ENCODE data around the gene CPNE2. TPM values are rescaled to one million over a fixed set of nuclear protein-coding genes. Genes with fewer than 3 reads are reported as not detected.
"Not testable (repeated sequence)": the region's sequence is repeated elsewhere in the genome, so short reads cannot be mapped to it uniquely, and the experiment has no call there.

CPNE2 gene
- total RNA-seq, 1 donor from 2014 or later = 6.4 TPM

GRCh38 chr16:57061084-57061905 lies 31.1 kb upstream of the CPNE2 start:
- peak overlapping the region; percentile 35 for H3K27ac Mint-ChIP-seq
- no peaks in the 10 kb centered on the region for H3K27me3 Mint-ChIP-seq
- H3K9me3 Mint-ChIP-seq = no peaks in the 10 kb centered on the region
- H3K4me3 Mint-ChIP-seq = no peak overlapping the region
- H3K36me3 Mint-ChIP-seq (ENCODE audit: low read depth) = peaks cover 40% of the 10 kb centered on the region
- intact Hi-C loops (cut with micrococcal nuclease) = no loop called here
- H3K4me1 Mint-ChIP-seq = peaks cover 6% of the 10 kb centered on the region
- DNase-seq = no peak

DNA sequence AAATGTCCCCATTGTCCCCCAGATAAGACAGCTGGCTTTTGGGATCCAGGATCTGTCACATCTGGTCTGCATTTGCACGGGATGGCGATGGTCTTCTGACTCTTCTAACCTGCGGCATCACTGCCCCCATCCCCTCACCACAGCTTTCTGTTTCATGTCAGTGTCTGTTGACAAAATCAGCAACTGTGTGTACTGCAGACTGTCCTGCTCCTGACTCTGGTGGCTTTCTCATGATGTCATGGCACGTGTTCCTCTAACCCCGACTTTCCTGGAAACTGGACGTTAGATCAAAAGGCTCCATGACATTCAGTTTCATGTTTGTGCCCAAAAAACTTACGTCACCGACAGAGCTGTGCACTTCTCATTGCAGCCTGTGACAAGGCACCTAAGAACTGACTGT lies 30.1 kb upstream of the CPNE2 start:
- Mint-ChIP-seq H3K36me3 (ENCODE audit: low read depth) (peaks cover 47% of the 10 kb centered on the region), H3K9me3 (no peaks in the 10 kb centered on the region), H3K4me1 (peaks cover 8% of the 10 kb centered on the region), H3K27me3 (no peaks in the 10 kb centered on the region), H3K4me3 (no peak overlapping the region), H3K27ac (no peak overlapping the region)
- no peak for DNase-seq
- intact Hi-C loops (cut with micrococcal nuclease) = no loop called here

DNA sequence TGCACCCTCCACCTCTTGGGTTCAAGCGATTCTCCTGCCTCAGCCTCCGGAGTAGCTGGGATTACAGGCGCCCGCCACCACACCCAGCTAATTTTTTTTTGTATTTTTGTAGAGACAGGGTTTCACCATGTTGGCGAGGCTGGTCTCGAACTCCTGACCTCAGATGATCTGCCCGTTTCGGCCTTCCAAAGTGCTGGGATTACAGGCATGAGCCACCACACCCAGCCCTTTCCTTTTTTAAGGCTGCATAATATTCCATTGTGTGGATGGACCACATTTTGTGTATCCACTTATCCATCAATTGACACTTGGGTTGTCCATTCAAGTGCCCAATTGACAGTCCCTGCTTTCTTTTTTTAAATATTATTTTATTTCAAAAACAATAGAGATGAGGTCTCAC lies 29.2 kb upstream of the CPNE2 start:
- H3K4me1 Mint-ChIP-seq, H3K9me3 Mint-ChIP-seq: not testable (repeated sequence)

DNA sequence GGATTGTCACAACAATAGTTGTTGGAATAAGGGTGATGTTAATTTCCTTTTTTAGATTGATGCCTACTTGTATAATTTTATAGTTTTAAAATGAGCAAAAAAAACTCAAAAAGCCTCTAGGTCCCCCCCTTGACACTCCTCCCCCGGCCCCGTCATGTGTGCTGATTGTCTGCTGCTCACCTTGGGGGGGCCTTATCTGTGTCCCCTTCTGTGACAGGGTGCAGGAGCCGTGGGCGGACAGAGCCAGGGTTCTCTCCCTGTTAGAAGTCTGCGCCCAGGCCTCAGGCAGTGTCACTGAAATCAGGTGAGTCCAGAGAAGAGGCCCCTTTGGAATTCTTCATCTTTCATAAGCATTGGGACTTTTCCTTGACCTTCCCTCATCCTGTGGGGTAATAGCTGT lies 27.4 kb upstream of the CPNE2 start:
- no peaks in the 10 kb centered on the region for H3K9me3 Mint-ChIP-seq
- intact Hi-C loops (cut with micrococcal nuclease) = no loop called here
- no peak for DNase-seq
- H3K4me3 Mint-ChIP-seq = no peak overlapping the region
- H3K4me1 Mint-ChIP-seq = peaks cover 11% of the 10 kb centered on the region
- H3K36me3 Mint-ChIP-seq (ENCODE audit: low read depth) = peaks cover 53% of the 10 kb centered on the region
- no peaks in the 10 kb centered on the region for H3K27me3 Mint-ChIP-seq
- peak overlapping the region; percentile 40 for H3K27ac Mint-ChIP-seq

More for the DNA sequence above, 29.2 kb upstream of the CPNE2 start:
- H3K27ac Mint-ChIP-seq; DNase-seq; H3K27me3 Mint-ChIP-seq; intact Hi-C loops (cut with micrococcal nuclease); H3K4me3 Mint-ChIP-seq: not testable (repeated sequence)
- peaks cover 45% of the 10 kb centered on the region for H3K36me3 Mint-ChIP-seq (ENCODE audit: low read depth)

DNA sequence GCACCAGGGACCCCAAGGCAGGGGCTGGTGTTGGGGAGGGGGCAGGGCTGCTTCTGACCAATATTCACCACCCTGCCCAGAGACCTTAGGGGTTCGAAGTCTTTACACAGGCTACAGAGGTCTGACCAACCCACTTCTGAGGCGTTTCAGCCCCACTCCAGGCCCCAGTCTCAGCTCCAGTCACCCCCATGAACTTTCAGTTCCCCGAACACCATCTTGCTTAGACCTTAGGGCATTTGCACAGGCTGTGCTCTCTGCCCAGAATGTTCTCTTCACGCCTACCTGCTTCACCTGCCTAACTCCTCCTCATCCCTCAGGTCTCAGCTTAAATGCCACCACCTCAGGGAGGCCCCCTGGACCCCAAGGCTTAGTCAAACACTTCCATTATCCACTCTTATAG lies 25.8 kb upstream of the CPNE2 start:
- H3K4me3 Mint-ChIP-seq = no peak overlapping the region
- no peak for DNase-seq
- peaks cover 19% of the 10 kb centered on the region for H3K4me1 Mint-ChIP-seq
- H3K9me3 Mint-ChIP-seq = no peaks in the 10 kb centered on the region
- intact Hi-C loops (cut with micrococcal nuclease) = no loop called here
- no peaks in the 10 kb centered on the region for H3K27me3 Mint-ChIP-seq
- H3K27ac Mint-ChIP-seq = peak overlapping the region; percentile 6
- peaks cover 60% of the 10 kb centered on the region for H3K36me3 Mint-ChIP-seq (ENCODE audit: low read depth)

- H3K36me3 Mint-ChIP-seq (ENCODE audit: low read depth) = peaks cover 62% of the 10 kb centered on the region
- H3K27ac Mint-ChIP-seq = no peak overlapping the region
Observed at GRCh38 chr16:57067347-57067746, 25.0 kb upstream of the CPNE2 start.

GRCh38 chr16:57069053-57069452 lies 23.3 kb upstream of the CPNE2 start:
- H3K27ac Mint-ChIP-seq = no peak overlapping the region
- H3K4me3 Mint-ChIP-seq = no peak overlapping the region
- peaks cover 67% of the 10 kb centered on the region for H3K36me3 Mint-ChIP-seq (ENCODE audit: low read depth)

More at GRCh38 chr16:57067347-57067746, 25.0 kb upstream of the CPNE2 start:
- DNase-seq = no peak
- H3K27me3 Mint-ChIP-seq = no peaks in the 10 kb centered on the region
- no peaks in the 10 kb centered on the region for H3K9me3 Mint-ChIP-seq
- no peak overlapping the region for H3K4me3 Mint-ChIP-seq
- intact Hi-C loops (cut with micrococcal nuclease) = no loop called here
- peaks cover 22% of the 10 kb centered on the region for H3K4me1 Mint-ChIP-seq

DNA sequence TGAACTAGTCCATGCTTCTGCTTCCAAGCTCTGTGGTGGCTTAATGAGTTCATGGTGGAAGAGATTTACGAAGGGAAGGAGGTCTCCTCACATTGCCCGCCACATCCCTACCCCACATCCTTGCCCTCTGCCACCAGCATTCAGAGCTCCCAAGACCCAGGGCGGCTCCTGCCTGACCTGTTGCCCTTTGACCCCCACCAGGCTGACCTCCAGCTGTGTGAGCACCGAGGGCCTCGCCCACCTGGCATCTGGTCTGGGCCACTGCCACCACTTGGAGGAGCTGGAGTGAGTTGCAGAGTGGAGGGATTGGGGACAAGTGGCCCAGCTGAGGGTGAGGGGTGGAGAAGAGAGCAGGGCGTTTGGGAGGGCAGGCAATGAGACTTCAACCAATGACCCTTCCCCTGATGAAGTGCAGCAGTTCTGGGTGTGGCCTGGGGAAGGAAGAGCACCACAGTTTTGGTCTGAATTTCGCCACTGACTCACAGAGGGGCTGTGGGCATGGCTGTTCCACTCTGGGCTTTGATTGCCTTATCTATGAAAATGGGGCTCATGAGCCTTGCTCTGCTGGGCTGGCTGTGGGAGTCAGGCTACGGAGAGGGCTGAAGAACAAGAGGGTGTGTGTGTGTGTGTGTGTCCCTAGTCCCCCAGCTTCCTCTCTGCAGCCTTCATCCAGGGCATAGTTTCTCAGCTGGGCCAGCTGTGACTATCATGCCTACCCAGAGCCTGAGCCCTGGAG lies 22.6 kb upstream of the CPNE2 start:
- Mint-ChIP-seq H3K36me3 (ENCODE audit: low read depth) (peaks cover 69% of the 10 kb centered on the region), H3K4me1 (peaks cover 22% of the 10 kb centered on the region), H3K27me3 (no peaks in the 10 kb centered on the region), H3K9me3 (no peaks in the 10 kb centered on the region), H3K27ac (peak overlapping the region; percentile 76), H3K4me3 (no peak overlapping the region)
- no peak for DNase-seq
- intact Hi-C loops (cut with micrococcal nuclease) = no loop called here

More at GRCh38 chr16:57069053-57069452, 23.3 kb upstream of the CPNE2 start:
- DNase-seq = no peak
- Mint-ChIP-seq H3K27me3 (no peaks in the 10 kb centered on the region), H3K9me3 (no peaks in the 10 kb centered on the region), H3K4me1 (peaks cover 22% of the 10 kb centered on the region)
- intact Hi-C loops (cut with micrococcal nuclease) = no loop called here

DNA sequence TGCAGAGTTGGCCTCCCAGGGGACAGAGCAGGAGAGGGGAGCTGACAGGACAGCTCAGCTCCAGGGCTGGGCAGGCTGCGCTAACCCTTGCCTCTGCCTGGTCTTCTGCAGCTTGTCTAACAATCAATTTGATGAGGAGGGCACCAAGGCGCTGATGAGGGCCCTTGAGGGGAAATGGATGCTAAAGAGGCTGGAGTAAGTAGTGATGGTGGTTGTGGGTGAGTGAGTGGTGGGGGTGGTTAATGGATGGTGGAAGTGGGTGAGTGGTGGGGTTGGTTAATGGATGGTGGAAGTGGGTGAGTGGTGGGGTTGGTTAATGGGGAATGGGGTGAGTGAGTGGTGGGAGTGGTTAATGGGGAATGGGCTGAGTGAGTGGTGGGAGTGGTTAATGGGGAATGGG lies 22.0 kb upstream of the CPNE2 start:
- Mint-ChIP-seq H3K4me1 (peaks cover 22% of the 10 kb centered on the region), H3K27me3 (no peaks in the 10 kb centered on the region), H3K4me3 (no peak overlapping the region), H3K36me3 (ENCODE audit: low read depth) (peaks cover 68% of the 10 kb centered on the region), H3K27ac (peak overlapping the region; percentile 76), H3K9me3 (no peaks in the 10 kb centered on the region)
- intact Hi-C loops (cut with micrococcal nuclease) = no loop called here
- no peak for DNase-seq

DNA sequence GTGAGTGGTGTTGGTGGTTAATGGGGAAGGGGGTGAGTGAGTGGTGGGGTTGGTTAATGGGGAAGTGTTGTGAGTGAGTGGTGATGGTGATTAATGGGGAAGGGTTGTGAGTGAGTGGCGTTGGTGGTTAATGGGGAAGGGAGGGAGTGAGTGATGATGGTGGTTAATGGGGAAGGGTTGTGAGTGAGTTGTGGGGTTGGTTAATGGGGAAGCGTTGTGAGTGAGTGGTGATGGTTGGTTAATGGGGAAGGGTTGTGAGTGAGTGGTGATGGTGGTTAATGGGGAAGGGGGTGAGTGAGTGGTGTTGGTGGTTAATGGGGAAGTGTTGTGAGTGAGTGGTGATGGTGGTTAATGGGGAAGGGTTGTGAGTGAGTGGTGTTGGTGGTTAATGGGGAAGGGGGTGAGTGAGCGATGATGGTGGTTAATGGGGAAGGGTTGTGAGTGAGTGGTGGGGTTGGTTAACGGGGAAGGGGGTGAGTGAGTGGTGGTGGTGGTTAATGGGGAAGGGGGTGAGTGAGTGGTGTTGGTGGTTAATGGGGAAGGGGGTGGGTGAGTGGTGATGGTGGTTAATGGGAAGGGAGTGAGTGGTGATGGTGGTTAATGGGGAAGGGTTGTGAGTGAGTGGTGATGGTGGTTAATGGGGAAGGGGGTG lies 21.2 kb upstream of the CPNE2 start:
- H3K4me1 Mint-ChIP-seq = peaks cover 22% of the 10 kb centered on the region
- DNase-seq; H3K9me3 Mint-ChIP-seq; intact Hi-C loops (cut with micrococcal nuclease); H3K27me3 Mint-ChIP-seq; H3K4me3 Mint-ChIP-seq: not testable (repeated sequence)
- H3K27ac Mint-ChIP-seq = peak overlapping the region; percentile 75
- peaks cover 73% of the 10 kb centered on the region for H3K36me3 Mint-ChIP-seq (ENCODE audit: low read depth)

DNA sequence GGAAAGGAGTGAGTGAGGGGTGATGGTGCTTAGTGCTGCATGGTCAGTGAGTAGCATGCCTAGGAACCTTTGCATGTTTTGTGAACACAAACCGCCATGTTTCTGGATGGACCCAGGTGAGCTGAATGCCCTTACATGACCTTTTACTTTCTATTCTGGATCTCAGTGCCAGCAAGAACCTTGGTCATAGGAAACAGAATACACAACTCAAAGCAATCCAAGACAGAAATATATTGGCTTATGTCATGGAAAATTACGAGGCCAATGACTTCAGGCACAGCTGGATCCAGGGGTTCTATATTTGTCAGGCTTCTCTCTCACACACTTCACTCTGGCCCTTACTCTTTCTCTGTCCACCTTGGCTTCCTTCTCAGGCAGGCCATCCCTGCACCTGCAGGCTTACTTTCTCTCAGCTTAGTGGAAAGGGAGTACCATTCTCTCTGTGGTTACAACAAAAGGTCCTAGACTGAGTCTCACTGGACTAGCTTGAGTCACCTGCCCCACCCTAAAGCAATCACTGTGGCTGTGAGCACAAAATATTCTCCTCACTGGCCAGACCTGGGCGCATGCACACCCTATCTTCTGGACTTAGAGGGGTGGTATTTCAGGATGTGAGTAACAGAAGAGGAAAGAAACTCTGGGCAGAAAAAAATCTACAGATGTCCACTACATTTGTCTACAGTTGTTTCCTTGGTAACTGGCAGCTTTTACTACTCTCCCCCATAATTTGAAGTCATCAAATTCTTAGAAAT lies 20.4 kb upstream of the CPNE2 start:
- Mint-ChIP-seq H3K27ac (peak overlapping the region; percentile 55), H3K36me3 (ENCODE audit: low read depth) (peaks cover 76% of the 10 kb centered on the region), H3K9me3 (no peaks in the 10 kb centered on the region), H3K4me3 (no peak overlapping the region), H3K4me1 (peaks cover 20% of the 10 kb centered on the region), H3K27me3 (no peaks in the 10 kb centered on the region)
- intact Hi-C loops (cut with micrococcal nuclease) = no loop called here
- DNase-seq = no peak

DNA sequence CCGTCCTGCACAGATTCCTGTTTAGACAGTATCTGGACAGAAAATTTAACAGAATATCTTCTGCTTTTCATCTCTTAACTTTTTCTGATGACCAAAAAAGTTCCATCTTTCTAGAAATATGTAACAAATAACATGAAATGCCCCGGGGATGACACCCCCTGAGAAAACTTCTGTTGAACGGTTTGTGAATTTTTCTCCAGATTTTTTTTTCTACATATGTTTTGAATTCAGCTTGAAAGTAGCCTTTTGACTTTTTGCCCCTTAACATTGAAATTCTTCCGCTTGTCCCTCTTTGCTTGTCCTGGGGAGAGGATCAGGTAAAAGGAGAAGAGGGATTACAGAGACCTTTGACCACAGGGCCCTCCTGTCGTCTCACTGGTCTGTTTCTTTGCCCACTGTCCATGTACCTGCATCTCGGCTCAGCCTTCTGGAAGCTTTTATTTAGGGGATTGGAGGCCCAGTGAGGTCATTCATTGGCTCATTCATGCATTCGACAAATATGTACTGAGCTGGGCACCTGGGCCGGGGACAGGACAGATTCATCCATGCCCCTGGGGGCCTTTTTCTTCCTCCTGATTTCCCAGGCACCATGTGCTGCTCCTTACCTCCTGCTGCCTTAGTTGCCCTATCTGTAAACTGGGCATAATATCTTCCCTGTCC lies 19.6 kb upstream of the CPNE2 start:
- H3K9me3 Mint-ChIP-seq = no peaks in the 10 kb centered on the region
- intact Hi-C loops (cut with micrococcal nuclease) = no loop called here
- peak overlapping the region; percentile 0 for H3K27ac Mint-ChIP-seq
- no peak for DNase-seq
- H3K36me3 Mint-ChIP-seq (ENCODE audit: low read depth) = peaks cover 72% of the 10 kb centered on the region
- H3K4me1 Mint-ChIP-seq = peaks cover 20% of the 10 kb centered on the region
- H3K4me3 Mint-ChIP-seq = no peak overlapping the region
- no peaks in the 10 kb centered on the region for H3K27me3 Mint-ChIP-seq

DNA sequence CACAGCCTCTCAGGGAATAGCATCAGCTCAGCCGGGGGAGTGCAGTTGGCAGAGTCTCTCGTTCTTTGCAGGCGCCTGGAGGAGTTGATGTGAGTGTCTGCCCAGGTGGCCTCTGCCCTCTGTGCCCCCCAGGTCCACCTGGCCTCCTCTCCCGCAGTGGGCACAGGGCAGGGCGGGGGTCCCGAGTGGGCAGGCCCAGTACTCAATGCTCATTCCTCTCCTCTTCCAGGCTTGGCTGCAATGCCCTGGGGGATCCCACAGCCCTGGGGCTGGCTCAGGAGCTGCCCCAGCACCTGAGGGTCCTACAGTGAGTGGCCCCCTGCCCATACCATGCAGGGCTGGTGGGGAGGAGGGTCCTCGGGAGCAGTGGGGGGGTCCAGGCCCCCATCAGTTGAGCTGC lies 14.7 kb upstream of the CPNE2 start:
- intact Hi-C loops (cut with micrococcal nuclease) = no loop called here
- no peak for DNase-seq
- Mint-ChIP-seq H3K9me3 (no peaks in the 10 kb centered on the region), H3K27me3 (no peaks in the 10 kb centered on the region), H3K4me3 (no peak overlapping the region), H3K4me1 (peaks cover 2% of the 10 kb centered on the region), H3K36me3 (ENCODE audit: low read depth) (peaks cover 48% of the 10 kb centered on the region), H3K27ac (no peak overlapping the region)
